ENCODE data around the gene FAM8A1.

DNA sequence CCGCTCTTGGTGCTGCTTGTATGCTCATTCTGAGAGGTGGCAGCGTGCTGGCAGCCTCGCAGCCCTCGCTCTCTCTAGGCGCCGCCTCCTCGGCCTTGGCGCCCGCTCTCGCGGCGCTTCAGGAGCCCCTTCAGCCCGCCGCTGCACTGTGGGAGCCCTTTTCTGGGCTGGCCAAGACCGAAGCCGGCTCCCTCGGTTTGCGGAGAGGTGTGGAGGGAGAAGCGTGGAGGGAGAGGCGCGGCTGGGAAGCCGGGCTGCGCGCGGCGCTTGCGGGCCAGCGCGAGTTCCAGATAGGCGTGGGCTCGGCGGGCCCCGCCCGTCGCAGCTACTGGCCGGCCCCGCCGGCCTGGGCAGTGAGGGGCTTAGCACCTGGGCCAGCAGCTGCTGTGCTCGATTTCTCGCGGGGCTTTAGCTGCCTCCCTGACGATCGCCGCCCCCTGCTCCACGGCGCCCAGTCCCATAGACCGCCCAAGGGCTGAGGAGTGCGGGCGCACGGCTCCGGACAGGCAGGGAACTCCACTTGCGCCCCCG, 19.5 kb upstream of the FAM8A1 start:
- TF ChIP-seq, protein P1, sequence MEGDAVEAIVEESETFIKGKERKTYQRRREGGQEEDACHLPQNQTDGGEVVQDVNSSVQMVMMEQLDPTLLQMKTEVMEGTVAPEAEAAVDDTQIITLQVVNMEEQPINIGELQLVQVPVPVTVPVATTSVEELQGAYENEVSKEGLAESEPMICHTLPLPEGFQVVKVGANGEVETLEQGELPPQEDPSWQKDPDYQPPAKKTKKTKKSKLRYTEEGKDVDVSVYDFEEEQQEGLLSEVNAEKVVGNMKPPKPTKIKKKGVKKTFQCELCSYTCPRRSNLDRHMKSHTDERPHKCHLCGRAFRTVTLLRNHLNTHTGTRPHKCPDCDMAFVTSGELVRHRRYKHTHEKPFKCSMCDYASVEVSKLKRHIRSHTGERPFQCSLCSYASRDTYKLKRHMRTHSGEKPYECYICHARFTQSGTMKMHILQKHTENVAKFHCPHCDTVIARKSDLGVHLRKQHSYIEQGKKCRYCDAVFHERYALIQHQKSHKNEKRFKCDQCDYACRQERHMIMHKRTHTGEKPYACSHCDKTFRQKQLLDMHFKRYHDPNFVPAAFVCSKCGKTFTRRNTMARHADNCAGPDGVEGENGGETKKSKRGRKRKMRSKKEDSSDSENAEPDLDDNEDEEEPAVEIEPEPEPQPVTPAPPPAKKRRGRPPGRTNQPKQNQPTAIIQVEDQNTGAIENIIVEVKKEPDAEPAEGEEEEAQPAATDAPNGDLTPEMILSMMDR (IDR thresholded peaks at IDR 0.05): no peak
- TF ChIP-seq POLR2A (IDR thresholded peaks at IDR 0.05): peak in 1 of 2 donors; percentile 14
